GF-D8 (cell line): ENCODE measurements around the gene CDC42EP4.
A peak's percentile ranks its signal among the peaks of the same experiment; 100 is the strongest.
"Not testable (repeated sequence)": the region's sequence is repeated elsewhere in the genome, so short reads cannot be mapped to it uniquely, and the experiment has no call there.

ENCODE experiments used
- DNase-seq: peaks from one replicate; lab custom pipeline; 2025; lab: John Stamatoyannopoulos, UW

CDC42EP4 gene

GRCh38 chr17:73279704-73280103 lies 32.1 kb downstream of the CDC42EP4 start:
- DNase-seq = no peak

- DNase-seq = no peak
Observed at GRCh38 chr17:73278465-73279453, 33.0 kb downstream of the CDC42EP4 start.

GRCh38 chr17:73278049-73278464 lies 33.7 kb downstream of the CDC42EP4 start:
- no peak for DNase-seq

- no peak for DNase-seq
Observed at GRCh38 chr17:73274490-73274889, 37.3 kb downstream of the CDC42EP4 start.

- no peak for DNase-seq
Observed at GRCh38 chr17:73272906-73273218, 38.9 kb downstream of the CDC42EP4 start.

GRCh38 chr17:73271072-73271471 lies 40.7 kb downstream of the CDC42EP4 start:
- DNase-seq = no peak

- no peak for DNase-seq
Observed at GRCh38 chr17:73269791-73270190, 42.0 kb downstream of the CDC42EP4 start.

GRCh38 chr17:73269329-73269615 lies 42.5 kb downstream of the CDC42EP4 start:
- DNase-seq = no peak

GRCh38 chr17:73268582-73269328 lies 43.0 kb downstream of the CDC42EP4 start:
- no peak for DNase-seq

GRCh38 chr17:73267648-73268537 lies 43.9 kb downstream of the CDC42EP4 start:
- DNase-seq = no peak

- DNase-seq = no peak
Observed at GRCh38 chr17:73266796-73267195, 45.0 kb downstream of the CDC42EP4 start.

GRCh38 chr17:73265646-73266640 lies 45.9 kb downstream of the CDC42EP4 start:
- no peak for DNase-seq

GRCh38 chr17:73264448-73264847 lies 47.4 kb downstream of the CDC42EP4 start:
- DNase-seq = not testable (repeated sequence)

- DNase-seq = no peak
Observed at GRCh38 chr17:73262676-73263642, 48.8 kb downstream of the CDC42EP4 start.

- no peak for DNase-seq
Observed at GRCh38 chr17:73261952-73262675, 49.7 kb downstream of the CDC42EP4 start.

- DNase-seq = no peak
Observed at GRCh38 chr17:73261617-73261951, 50.2 kb downstream of the CDC42EP4 start, which contains the start of gene CPSF4L. CPSF4L (minus strand) TSS chr17:73261880; CDS start chr17:73261818, 62 bp downstream.

GRCh38 chr17:73257516-73257915 lies 54.3 kb downstream of the CDC42EP4 start:
- no peak for DNase-seq

- DNase-seq = no peak
Observed at GRCh38 chr17:73256220-73256619, 55.6 kb downstream of the CDC42EP4 start.

GRCh38 chr17:73255671-73256181 lies 56.1 kb downstream of the CDC42EP4 start:
- peak; percentile 5 for DNase-seq
